CD4-positive, alpha-beta T cell (primary cell): ENCODE data around the gene BAIAP2L2. TPM values are rescaled to one million over a fixed set of nuclear protein-coding genes. Genes with fewer than 3 reads are reported as not detected.

ENCODE experiments used
- ATAC-seq: fragments of 200-7000 bp; cut with Tn5 transposase; one replicate; pipeline ENCODE4 v1.10.0; 2022; ENCODE audit warnings: mild to moderate bottlenecking; ENCODE audit not compliant: poor library complexity
- CTCF ChIA-PET: fragments of 350-600 bp; sonication (Branson Sonifier 250); formaldehyde crosslinking; loops from one replicate; lab custom pipeline; 2021; ENCODE audit warnings: antibody characterized with exemption, inconsistent platforms; lab: Charles Lee
- POLR2A ChIA-PET: fragments of 350-600 bp; sonication (Branson Sonifier 250); formaldehyde crosslinking; loops from one replicate; lab custom pipeline; 2021; ENCODE audit warnings: antibody characterized with exemption, inconsistent platforms; lab: Charles Lee
- DNase-seq, 14 experiments: peaks; one replicate each; pipeline ENCODE4 v3.0.0-alpha.2; 2013 to 2020; ENCODE audit warnings: mixed read lengths in 2 of 14
- H3K27ac ChIP-seq, 2 donors: one replicate each; pipeline versions ENCODE4 v1.5.1 to v1.7.0; 2013; ENCODE audit warnings: low read length in 2 of 2, low read depth in 1 of 2, mild to moderate bottlenecking in 1 of 2
- H3K27me3 ChIP-seq, 2 experiments: 1 replicate in 1 of 2; 2 replicates in 1 of 2; pipeline versions ENCODE4 v1.6.1 to v1.7.0; 2013; ENCODE audit warnings: low read length in 2 of 2, control low read depth in 1 of 2, mild to moderate bottlenecking in 1 of 2, moderate library complexity in 1 of 2; ENCODE audit not compliant: insufficient read depth in 2 of 2, control insufficient read depth in 1 of 2
- H3K36me3 ChIP-seq: one replicate; pipeline ENCODE4 v1.6.1; 2013; ENCODE audit warnings: low read length, control low read depth; ENCODE audit not compliant: insufficient read depth
- H3K4me1 ChIP-seq: one replicate; pipeline ENCODE4 v1.6.1; 2013; ENCODE audit warnings: low read length, control low read depth; ENCODE audit not compliant: insufficient read depth
- H3K4me3 ChIP-seq: one replicate; pipeline ENCODE4 v1.5.1; 2013; ENCODE audit warnings: mild to moderate bottlenecking, low read length, moderate library complexity
- H3K9me3 ChIP-seq, 2 experiments: 1 replicate in 1 of 2; 2 replicates in 1 of 2; pipeline versions ENCODE4 v1.6.1 to v1.7.0; 2013; ENCODE audit warnings: low read length in 2 of 2, mild to moderate bottlenecking in 2 of 2, control low read depth in 1 of 2, moderate library complexity in 1 of 2; ENCODE audit not compliant: control insufficient read depth in 1 of 2, insufficient read depth in 1 of 2
- H3K27ac Mint-ChIP-seq: one replicate; pipeline ENCODE4 v1.8.0; 2020; ENCODE audit warnings: mixed read lengths
- H3K27me3 Mint-ChIP-seq: one replicate; pipeline ENCODE4 v1.8.0; 2021; ENCODE audit warnings: mixed read lengths
- H3K36me3 Mint-ChIP-seq: one replicate; pipeline ENCODE4 v1.8.0; 2021; ENCODE audit warnings: low read depth, mixed read lengths
- H3K4me1 Mint-ChIP-seq: one replicate; pipeline ENCODE4 v1.8.0; 2021; ENCODE audit warnings: low read depth, mixed read lengths
- H3K4me3 Mint-ChIP-seq: one replicate; pipeline ENCODE4 v1.8.0; 2020; ENCODE audit warnings: mild to moderate bottlenecking, mixed read lengths
- H3K9me3 Mint-ChIP-seq: one replicate; pipeline ENCODE4 v1.8.0; 2020; ENCODE audit warnings: mixed read lengths
- CTCF ChIP-seq: fragments of 200-600 bp; IDR thresholded peaks from one replicate; pipeline ENCODE4 v1.8.0; 2022; ENCODE audit warnings: antibody characterized with exemption, mild to moderate bottlenecking
- intact Hi-C, 2 experiments: fragments of 100-400 bp; cut with DNase I in 1 of 2; cut with micrococcal nuclease in 1 of 2; formaldehyde crosslinking; loops; one replicate each; pipeline versions ENCODE4 v1.15.1 to v1.9.0; 2023 to 2025; cut with DNase I, micrococcal nuclease
- total RNA-seq, 174 experiments: library from RNA in 2 of 174; stranded (reverse) in 2 of 174; gene quantifications; one replicate each; pipeline ENCODE4 v1.2.3 and lab custom pipeline; 2021 to 2026

BAIAP2L2 gene
- total RNA-seq, 2 experiments from 2014 or later, result 0.45 to 1.0 TPM

DNA sequence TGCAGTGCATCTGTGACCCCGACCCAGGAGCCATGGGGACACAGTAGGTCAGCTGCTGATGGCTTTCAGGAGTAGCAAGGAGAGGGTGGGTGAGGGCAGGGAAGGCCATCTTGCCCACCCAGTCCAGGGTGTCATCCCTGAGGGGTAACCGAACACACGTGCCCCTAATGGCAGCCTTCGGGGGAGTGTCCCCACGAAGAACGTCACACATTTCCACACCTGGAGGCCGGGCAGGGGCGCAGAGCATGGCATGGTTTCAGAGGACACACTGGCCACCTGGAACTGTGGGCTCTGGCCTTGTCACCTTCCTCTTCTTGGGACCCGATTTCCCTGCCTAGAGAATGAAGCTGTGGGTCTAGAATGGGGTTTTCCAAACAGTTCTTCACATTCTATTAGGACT, 19.4 kb upstream of the BAIAP2L2 start:
- Mint-ChIP-seq H3K4me1 (no peaks in the 10 kb centered on the region), H3K9me3 (no peaks in the 10 kb centered on the region), H3K27ac (no peak overlapping the region), H3K36me3 (peaks cover 42% of the 10 kb centered on the region), H3K4me3 (no peak overlapping the region), H3K27me3 (no peaks in the 10 kb centered on the region)
- intact Hi-C loops, result no loop called here
- no peak overlapping the region for H3K4me3 ChIP-seq
- TF ChIP-seq CTCF, result no peak
- CTCF ChIA-PET, result no interaction called here
- no peak for ATAC-seq
- no peaks in the 10 kb centered on the region for H3K27me3 ChIP-seq
- H3K36me3 ChIP-seq, result peaks cover 38% of the 10 kb centered on the region
- no peak overlapping the region for H3K27ac ChIP-seq
- POLR2A ChIA-PET, result no interaction called here
- no peak for DNase-seq
- H3K4me1 ChIP-seq, result no peaks in the 10 kb centered on the region
- no peaks in the 10 kb centered on the region for H3K9me3 ChIP-seq

- no peak overlapping the region for H3K27ac Mint-ChIP-seq
- CTCF ChIA-PET, result no interaction called here
- Histone ChIP-seq H3K27ac (no peak overlapping the region), H3K4me1 (no peaks in the 10 kb centered on the region), H3K4me3 (no peak overlapping the region), H3K27me3 (no peaks in the 10 kb centered on the region), H3K36me3 (peaks cover 37% of the 10 kb centered on the region), H3K9me3 (no peaks in the 10 kb centered on the region)
- intact Hi-C loops, result no loop called here
- TF ChIP-seq CTCF, result no peak
- DNase-seq (no peak), ATAC-seq (no peak)
- peaks cover 38% of the 10 kb centered on the region for H3K36me3 Mint-ChIP-seq
- no peaks in the 10 kb centered on the region for H3K9me3 Mint-ChIP-seq
- POLR2A ChIA-PET, result no interaction called here
- no peaks in the 10 kb centered on the region for H3K27me3 Mint-ChIP-seq
- no peak overlapping the region for H3K4me3 Mint-ChIP-seq
- H3K4me1 Mint-ChIP-seq, result no peaks in the 10 kb centered on the region
Measured at GRCh38 chr22:38129021-38129420, 18.5 kb upstream of the BAIAP2L2 start.

DNA sequence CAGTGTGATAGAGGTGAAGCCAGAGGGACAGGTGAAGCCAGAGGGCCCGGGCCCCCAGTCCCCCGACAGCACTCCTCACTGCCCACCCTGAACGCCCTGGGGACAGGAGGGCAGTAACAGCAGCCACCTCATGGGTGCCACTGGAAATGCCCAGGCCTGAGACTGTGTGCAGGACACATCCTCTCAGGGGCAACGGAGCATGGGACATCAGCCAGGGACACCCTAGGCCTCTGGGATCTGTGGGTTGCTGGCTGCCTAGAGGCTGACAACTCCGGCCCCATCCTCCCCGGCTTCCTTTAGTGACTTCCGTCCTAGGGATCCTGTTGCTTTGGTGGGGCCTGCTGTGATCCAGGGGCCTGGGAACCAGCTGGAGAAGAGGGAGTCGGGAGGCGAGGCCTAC, 17.4 kb upstream of the BAIAP2L2 start:
- no peak for TF ChIP-seq CTCF
- DNase-seq (no peak), ATAC-seq (no peak)
- Histone ChIP-seq H3K36me3 (peaks cover 29% of the 10 kb centered on the region), H3K9me3 (no peaks in the 10 kb centered on the region), H3K27ac (no peak overlapping the region), H3K4me1 (no peaks in the 10 kb centered on the region), H3K27me3 (no peaks in the 10 kb centered on the region), H3K4me3 (no peak overlapping the region)
- Mint-ChIP-seq H3K27ac (no peak overlapping the region), H3K4me3 (no peak overlapping the region), H3K9me3 (no peaks in the 10 kb centered on the region), H3K27me3 (no peaks in the 10 kb centered on the region), H3K4me1 (no peaks in the 10 kb centered on the region), H3K36me3 (peaks cover 33% of the 10 kb centered on the region)
- POLR2A ChIA-PET, result no interaction called here
- intact Hi-C loops, result no loop called here
- CTCF ChIA-PET, result no interaction called here
